HG03039 (cell line): ENCODE data around the gene EML6.
A peak's percentile ranks its signal among the peaks of the same experiment; 100 is the strongest.

Experiments
- ATAC-seq: cut with Tn5 transposase; IDR thresholded peaks from one replicate; pipeline ENCODE4 v1.9.1; 2021; ENCODE audit warnings: mild to moderate bottlenecking, moderate library complexity; ENCODE audit not compliant: unreplicated experiment

Gene EML6

DNA sequence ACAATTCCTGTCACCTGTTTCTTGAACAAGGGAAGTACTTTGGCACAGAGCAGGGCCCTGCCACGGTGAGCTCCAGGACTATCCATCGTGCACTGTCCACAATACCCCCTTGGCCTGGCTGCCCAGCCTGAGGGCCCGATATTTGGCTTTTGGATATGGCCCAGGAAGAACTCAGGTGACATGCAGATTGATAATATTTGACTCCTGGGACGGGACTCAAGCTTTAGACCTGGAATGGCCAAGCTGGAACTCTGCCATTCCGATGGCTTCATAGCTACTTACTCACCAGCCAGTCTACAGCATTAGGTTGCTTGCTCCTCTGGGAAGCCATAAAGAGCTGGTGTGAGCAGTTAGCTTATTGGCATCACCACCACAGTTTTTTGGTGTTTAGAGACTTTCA is 26.6 kb downstream of the EML6 start:
- no peak for ATAC-seq

DNA sequence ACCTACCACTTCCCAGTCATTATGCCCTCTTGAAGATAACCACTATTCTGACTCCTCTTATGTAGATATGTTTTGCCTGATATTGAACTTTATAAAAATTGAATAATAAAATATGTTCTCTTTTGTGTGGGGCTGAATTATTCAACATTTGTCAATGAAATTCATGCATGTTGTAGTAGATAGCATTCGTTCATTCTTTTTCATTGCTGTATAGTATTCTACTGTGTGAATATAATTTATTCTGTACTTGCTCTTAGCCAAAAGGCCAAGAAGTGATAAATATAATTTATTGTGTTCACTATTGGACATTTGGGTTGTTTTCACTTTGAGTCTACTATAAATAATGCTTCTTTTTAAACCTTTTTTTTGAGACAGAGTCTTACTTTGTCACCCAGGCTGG is 29.0 kb downstream of the EML6 start:
- ATAC-seq = no peak

DNA sequence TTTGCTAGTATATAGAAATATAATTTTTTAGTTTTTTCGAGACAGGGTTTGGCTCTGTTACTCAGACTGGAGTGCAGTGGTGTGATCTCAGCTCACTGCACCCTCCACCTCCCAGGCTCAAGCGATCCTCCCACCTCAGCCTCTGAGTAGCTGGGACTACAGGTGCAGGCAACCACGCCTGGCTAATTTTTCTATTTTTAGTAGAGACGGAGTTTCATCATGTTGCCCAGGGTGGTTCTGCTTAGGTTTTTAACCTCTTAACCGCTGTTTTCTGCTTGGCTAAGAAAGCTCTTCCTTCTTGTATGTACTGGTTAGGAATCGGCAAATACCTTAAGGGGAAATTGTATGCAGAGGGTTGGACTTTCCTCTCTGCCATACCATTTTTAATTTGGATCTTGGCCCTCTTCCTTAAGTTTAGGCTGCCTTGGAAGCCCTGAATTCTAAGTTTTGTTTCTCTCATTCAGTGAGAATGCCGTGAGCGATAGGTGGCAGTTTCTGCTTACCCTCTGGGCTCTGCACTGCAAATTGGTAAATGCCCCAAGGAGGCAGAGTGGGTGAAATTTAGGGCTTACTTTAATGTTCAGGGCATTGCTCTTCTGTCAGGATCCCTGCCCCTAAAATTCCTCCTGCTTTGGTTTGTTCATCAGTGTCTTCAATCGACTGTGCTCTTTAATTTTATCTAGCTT is 32.3 kb downstream of the EML6 start:
- peak; percentile 64 for ATAC-seq

DNA sequence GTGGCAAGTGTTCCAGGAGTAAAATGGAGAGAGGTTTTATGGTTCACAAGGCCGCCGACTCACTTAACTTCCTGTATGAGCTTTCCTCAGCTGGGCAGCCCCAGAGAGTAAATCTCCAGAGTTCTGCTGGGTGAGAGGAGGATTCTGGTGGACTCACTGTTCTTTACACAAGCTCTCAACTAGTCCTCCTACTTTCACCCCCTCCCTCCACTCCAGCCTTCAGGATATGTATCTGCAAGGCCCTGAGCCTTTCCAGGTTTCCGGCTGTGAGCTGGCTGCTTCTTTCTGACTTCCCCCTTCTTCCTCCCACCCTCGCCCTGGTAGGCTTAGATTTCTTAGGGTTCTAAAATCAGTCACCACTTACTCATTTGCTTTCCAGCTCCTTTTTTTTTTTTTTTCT is 34.0 kb downstream of the EML6 start:
- no peak for ATAC-seq

DNA sequence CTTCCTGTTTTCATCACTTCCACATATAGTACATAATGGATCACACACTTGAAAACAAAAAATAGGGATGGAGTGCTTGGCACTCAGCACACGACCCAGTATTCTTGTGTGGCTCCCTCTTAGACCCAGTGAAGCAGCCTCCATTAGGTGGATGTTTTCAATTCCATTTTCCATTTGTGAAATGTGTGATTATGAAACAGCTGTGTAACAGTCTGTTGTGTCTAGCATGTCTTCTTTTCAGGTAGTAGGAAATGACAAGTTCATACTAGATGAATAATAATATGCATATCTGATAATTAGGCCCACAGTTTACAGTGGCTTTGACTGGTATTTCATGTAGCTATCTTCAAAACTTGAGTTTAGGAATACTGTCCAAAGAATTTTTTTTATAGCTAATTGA is 35.5 kb downstream of the EML6 start:
- no peak for ATAC-seq

DNA sequence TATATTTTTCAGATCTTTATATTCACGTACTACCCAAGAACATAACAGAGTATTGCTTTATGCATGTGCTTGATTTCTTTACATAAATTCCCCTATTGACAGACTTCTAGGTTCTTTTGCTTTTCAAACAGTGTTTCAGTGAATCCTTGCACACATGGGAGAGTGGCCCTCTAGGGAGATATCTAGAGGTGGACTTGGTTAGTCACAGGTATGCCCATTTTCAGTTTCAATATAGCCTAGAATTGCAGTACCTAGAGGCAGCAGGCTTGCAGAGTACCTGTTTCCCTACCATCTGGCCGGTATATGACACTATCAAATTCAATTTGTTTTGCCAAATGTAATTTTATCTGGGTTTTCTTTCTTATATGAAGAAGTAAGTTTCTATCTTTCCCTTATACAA is 36.8 kb downstream of the EML6 start:
- no peak for ATAC-seq

DNA sequence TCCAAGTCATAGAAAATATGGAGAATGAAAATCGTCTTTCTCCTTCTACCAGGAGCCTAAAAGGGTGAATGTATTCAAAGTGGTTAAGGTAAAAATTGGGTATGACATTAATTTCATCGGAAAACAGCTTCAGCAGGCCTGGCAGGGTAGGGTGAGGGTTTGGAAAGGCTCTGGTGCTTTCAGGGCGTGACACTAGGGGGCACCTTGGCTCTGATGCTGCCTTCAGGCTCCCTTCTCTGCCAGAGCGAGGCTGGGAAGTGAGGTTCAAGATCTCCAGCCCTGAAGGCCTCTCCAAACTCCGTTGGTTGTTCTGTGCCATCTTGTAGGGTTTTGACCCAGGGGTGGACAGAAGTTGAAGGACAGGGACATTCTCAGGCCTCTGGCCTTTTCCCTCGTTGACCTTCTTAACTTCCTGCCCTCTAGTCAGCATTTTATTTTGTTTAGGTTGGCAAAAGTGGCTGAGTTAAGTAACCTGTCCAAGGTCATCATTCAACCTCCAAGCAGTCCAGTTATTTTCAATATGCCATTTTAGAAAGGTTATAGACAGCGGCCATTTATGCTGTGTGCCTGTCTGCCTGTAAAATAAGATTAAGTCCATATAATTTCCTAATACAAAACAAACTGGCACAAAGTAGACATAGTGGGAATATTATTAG is 40.3 kb downstream of the EML6 start:
- ATAC-seq = no peak

DNA sequence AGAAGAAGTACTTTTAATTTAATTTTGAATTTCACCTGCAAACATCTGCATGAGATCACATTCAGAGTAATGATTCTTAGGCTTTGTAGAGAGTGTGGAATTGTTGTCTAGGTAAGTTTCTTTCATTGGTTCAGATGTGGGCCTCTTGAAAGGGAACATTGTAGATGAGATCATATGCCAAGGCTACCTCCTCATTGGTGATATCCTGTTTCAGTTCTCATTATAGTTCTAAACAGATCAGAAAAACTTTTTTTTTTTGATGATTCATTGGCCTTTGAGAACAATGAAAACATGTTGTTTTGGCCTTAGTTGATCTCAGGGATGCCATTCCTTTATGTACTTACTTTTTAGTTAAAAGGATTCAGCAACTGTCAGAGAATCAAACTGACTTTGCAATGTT is 44.5 kb downstream of the EML6 start:
- ATAC-seq = no peak

DNA sequence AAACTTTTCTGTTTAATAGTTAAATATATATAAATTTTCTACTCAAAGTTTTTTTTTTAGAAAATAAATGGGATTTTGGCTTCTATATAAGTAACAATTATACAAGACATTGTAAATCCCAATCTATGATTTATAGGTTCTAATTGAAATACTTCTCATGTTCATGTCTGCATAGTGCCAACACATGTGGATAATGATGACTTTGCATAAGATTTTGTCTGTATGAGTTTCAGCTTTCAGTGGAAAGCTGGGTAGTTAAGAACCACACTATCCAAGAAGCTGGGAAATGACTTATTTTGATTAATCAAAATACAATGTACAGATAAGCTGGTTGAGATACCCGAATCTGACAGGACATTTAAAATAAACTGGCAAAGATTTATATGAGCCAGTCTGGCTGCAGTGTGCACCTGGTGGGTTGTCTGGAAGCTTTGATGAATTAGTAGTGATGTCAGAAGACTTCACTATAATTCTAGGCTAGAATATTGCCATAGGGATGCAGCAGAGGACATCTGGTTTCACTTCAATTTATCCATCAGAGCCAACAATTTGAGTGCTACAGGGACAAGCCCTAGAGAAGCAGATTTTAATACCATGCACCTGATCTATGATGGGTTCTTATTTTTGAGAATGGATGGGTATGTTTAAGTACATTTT is 45.4 kb downstream of the EML6 start:
- ATAC-seq = no peak

DNA sequence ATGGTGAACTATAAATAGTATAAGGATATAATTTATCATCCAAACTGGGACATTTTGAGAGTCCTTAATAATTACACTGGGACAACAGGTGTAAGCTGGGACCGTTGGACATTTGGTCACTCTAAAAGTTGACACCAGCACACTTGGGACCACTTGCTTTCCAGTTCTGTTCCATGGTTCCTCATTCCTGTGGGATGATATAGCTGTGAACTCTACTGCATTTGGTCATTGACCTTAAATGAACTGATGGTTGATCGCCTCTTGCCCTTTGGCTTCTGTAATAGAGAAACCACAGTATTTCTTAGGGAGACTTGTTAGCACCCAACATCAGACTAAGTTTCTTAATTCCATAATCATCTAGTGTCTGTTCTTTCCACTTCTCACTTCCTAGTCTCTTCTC is 46.7 kb downstream of the EML6 start:
- no peak for ATAC-seq

DNA sequence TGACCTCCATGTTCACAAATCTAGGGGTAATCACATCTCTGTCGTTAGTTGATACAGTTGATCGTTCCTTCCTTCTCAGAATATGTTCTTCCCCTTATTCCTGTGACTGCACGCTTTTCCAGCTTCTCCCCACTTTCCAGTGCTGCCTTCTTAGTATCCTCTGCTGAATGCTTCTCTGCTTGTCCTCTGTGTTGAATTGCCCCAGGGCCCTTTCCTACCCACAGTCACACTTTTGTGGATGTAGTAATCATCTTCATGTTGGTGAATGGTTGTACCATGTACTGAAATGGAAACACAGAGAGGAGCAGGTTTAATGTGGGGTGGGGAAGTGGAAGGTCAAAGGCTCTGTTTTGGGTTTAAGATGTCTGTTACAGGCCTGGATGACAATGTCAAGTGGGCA is 47.2 kb downstream of the EML6 start:
- no peak for ATAC-seq

DNA sequence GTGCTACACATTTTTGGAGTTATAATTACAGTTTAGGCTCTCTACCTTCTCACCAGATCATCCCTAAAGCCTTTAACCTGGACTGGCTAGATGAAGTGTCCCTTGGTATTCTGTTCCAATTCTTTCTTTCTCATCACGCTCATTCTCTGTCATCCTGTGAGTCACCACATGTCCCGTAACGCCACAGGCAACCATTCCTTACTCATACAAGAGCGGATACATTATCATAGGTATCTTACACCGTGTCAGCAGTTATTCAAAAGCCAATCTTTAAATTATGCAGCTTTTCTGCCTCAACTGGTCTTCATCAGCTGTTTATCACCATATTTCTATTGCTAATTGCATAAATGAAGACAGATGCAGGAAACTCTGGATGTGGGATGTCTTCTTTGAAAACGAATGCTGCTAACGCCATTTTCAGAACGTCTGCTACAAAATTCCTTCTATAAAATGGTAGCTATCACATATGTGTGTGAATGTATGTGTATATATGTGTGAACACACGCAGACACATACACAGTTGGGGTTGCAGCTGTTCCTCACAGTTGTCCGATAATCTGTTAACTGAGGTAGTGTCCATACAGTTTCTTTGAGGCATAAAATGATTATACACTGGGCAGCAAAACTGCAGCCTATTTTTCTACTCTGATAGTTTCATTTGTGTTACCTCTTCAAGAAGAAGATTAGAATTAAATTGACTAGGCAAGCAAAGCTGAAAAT is 47.9 kb downstream of the EML6 start:
- no peak for ATAC-seq

DNA sequence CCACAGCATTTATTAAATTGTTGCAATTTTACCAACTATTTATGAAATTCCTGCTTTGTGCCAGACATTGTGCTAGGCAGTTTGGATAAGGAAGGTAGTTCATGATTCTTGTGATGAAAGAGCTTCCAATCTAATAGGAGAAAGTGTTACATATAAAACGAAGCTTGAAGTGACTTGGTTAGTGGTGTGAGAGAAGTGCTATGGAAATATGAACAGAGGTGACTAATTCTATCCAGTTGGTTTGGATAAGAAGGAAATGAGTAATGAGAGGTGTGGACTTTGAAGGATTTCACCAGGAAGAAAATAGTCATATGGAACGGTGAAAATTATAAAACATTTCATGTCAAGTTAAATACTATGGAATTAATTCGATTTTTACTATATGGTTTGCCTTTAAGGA is 48.6 kb downstream of the EML6 start:
- no peak for ATAC-seq

DNA sequence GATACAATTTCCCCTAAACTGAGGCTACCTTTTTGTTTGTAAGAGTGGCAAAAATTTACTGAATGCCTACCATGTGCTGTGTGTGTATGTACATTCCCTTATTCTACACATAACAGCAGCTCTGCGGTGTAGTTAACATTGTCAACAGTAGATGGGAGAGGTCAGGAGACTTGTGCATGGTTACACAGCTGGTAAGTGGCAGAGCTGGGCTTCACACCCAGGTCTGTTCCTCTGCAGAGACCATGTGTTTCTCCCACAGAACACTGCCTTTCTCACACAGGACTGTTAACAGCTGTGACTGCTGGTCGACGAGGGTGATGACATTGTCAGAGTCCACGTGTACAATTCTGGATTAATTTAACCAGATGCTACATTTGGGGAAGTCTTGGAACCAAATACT is 49.1 kb downstream of the EML6 start:
- no peak for ATAC-seq

DNA sequence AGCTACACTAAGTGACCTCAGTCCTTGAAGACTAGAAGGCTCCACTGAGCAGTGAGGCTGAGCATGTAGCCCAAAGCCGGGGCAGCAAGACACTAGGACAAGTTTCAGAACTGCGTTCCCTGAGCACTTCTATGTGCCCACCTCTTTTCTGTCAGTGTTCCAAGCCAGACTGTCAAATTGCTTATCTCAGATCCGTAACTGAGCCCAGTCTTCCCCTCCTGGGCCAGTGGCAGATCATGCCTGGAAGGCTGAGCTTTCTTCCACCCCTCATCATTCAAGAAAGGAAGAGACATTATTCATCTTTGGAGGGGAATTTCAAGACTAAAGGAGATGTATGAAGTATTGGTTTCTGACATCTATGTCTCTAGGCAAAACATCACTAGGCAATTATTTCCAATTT is 49.8 kb downstream of the EML6 start:
- no peak for ATAC-seq

DNA sequence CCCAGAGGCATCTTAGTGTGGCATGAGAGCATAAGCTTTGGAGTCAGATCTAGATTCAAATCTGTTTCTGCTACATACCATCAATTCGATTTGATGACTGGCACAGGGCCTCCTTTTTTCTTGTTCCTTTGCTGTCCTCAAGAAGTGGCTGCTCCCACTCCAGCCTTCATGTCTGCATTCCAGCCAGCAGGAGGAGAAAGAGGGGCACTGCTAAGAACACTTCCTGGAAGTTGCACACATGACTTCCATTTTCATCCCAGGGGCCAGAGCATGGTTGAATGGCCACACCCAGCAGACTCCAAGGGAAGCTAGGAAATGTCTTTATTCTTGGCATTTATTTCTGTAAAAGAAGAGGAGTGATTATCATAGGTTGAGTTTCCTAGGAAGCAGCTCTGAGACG is 50.4 kb downstream of the EML6 start:
- no peak for ATAC-seq

DNA sequence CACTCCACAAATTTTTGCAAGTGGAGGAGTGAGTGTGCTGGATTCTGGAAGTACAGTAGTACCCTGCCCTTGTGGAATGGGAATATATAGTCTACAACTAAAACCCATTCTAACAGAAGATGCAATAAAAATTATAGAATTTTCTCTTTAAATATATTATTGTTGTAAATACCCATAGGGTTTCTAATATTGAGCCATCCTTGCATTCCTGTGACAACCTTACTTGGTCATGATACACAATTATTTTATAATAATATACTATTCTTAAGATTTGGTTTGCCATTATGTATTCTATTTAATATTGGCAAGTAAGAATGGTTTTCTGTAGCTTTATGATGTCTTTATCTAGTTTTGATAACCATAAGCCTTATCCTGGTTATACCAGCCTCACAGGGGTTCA is 52.2 kb downstream of the EML6 start:
- no peak for ATAC-seq

DNA sequence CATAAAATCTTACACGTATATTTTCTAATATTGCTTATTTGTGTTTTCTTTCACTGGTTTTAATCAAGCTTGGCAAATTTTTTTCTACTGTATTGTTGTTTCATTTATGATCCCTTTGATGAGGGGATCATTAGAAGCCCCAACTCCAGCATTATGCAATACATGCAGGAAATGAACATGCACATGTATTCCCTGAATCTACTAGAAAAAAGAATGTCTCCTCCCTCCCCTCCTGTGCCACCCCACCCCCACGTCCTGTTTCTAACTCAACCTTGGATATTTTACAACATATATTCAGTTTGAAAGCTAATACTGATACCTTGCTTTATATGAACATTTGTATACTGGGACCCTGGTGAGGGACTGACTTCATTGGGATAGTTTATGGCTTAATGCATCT is 53.0 kb downstream of the EML6 start:
- no peak for ATAC-seq

DNA sequence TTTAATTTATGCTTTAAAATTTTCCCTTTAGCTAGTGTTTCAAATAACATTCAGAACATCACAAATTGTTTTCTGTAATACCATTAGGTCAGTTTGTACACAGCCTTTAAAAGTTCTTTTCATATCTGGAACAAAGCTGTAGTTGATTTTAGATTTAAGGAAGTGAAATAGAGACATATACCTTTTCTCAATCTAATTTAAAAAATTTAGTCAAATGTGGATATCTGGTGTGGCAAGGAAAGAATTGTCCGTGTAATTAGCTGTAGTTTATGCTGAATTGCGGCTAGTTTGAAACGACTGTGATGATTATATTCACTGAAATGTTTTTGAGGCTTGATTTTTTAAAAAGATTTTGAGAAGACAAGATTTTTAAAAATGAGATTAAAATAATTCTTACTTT is 59.9 kb downstream of the EML6 start:
- ATAC-seq = no peak

DNA sequence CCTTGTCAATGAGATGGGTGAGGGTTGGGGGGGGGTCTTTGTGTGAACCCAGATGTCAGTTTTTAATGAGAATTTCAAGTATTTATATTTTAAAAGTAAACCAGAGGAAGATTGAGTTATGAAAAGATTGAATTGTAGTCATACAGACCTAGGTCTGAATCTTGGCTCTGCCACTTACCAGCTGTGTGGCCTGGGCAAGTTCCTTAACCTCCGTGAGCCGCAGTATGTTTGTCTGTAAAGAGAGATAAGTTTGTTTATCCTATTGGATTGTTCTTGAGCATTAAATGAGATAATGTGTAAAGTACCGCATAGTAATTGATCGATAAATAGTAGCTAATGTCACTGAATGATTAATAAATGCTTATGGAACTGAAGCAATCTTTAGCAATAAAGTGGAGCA is 63.8 kb downstream of the EML6 start:
- no peak for ATAC-seq

DNA sequence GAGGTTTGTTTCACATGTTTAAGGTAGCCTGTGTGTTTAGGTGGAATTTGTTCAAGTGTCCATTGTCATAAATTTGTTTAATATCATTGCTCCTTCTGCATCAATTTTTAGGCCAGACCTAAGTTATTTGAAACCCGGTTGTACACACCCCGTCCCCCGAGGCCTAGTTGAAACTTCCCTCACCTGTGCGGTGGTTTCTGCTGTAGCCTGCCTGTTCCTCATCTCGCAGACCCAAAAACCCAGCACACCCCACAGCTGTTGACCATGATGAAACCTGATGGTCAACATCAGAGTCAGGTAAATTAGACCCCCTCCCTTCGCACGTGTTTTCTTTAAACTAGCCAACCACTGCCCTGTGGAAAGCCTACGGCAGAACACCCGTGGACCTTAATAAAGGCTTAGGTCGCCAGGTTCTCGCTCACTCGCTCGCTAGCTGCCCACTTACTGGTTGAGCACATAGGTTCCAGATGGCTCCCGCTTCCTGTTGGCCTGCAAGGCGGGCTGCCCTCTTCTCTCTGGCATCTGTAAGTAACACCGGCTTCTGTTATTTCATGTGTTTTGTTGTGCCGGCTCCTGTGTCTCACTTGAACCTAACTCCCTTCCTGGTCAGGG is 64.4 kb downstream of the EML6 start:
- ATAC-seq = no peak
